ENCODE results near the gene CCDC70.

GRCh38 chr13:51841732-51842131 is 20.0 kb upstream of the CCDC70 start:
- TF ChIP-seq CTCF (tag by site-specific recombination; IDR thresholded peaks at IDR 0.05) (no peak), PRDM1 (tag by site-specific recombination; IDR thresholded peaks at IDR 0.05) (no peak), ZBTB10 (tag by site-specific recombination; IDR thresholded peaks at IDR 0.05) (no peak), ZSCAN23 (tag by site-specific recombination; IDR thresholded peaks at IDR 0.05) (no peak), REST (tag by site-specific recombination; IDR thresholded peaks at IDR 0.05) (no peak)

Data from HEK293 (cell line).